Fibroblast of skin of abdomen (primary cell): Measurements from ENCODE around the gene RNF212. TPM values are rescaled to one million over a fixed set of nuclear protein-coding genes. Genes with fewer than 3 reads are reported as not detected.
"Not testable (repeated sequence)": the region's sequence is repeated elsewhere in the genome, so short reads cannot be mapped to it uniquely, and the experiment has no call there.

ENCODE experiments used
- DNase-seq: peaks from one replicate; pipeline ENCODE4 v3.0.0-alpha.2; 2013
- polyA plus RNA-seq, 2 experiments: library from polyadenylated mRNA; unstranded; fragments of 120-200 nt; gene quantifications; one replicate each; pipeline ENCODE4 v1.2.1, GENCODE V29; 2013; ENCODE audit not compliant: insufficient read length in 2 of 2

Gene RNF212
- polyA plus RNA-seq (2013, experiment 1 of 2; ENCODE audit: insufficient read length) = 2.7 TPM
- 2.5 TPM for polyA plus RNA-seq (2013, experiment 2 of 2; ENCODE audit: insufficient read length)

GRCh38 chr4:1113311-1114009 lies at the start of gene RNF212:
Gene RNF212 (minus strand): TSS chr4:1113564. CDS start chr4:1113464, 100 bp downstream.
- DNase-seq = peak; percentile 15

GRCh38 chr4:1160351-1160750 lies 47.0 kb upstream of the RNF212 start:
- no peak for DNase-seq

GRCh38 chr4:1156069-1156468 lies 42.7 kb upstream of the RNF212 start:
- no peak for DNase-seq

GRCh38 chr4:1155314-1155713 lies 42.0 kb upstream of the RNF212 start:
- no peak for DNase-seq

GRCh38 chr4:1154523-1155182 lies 41.3 kb upstream of the RNF212 start:
- no peak for DNase-seq

GRCh38 chr4:1154126-1154522 lies 40.8 kb upstream of the RNF212 start:
- no peak for DNase-seq

- no peak for DNase-seq
Observed at GRCh38 chr4:1153567-1154090, 40.3 kb upstream of the RNF212 start.

- DNase-seq = no peak
Observed at GRCh38 chr4:1152290-1152689, 38.9 kb upstream of the RNF212 start.

GRCh38 chr4:1151541-1151940 lies 38.2 kb upstream of the RNF212 start:
- DNase-seq = no peak

GRCh38 chr4:1150875-1151274 lies 37.5 kb upstream of the RNF212 start:
- DNase-seq = no peak

GRCh38 chr4:1139860-1140259 lies 26.5 kb upstream of the RNF212 start:
- no peak for DNase-seq

GRCh38 chr4:1137850-1138249 lies 24.5 kb upstream of the RNF212 start:
- no peak for DNase-seq

GRCh38 chr4:1137063-1137776 lies 23.9 kb upstream of the RNF212 start:
- DNase-seq = no peak

- no peak for DNase-seq
Observed at GRCh38 chr4:1136048-1136447, 22.7 kb upstream of the RNF212 start.

GRCh38 chr4:1133033-1133432 lies 19.7 kb upstream of the RNF212 start:
- DNase-seq = no peak

- peak; percentile 73 for DNase-seq
Observed at GRCh38 chr4:1130316-1131186, 17.2 kb upstream of the RNF212 start.

- DNase-seq = peak; percentile 21
Observed at GRCh38 chr4:1126506-1126905, 13.1 kb upstream of the RNF212 start.

GRCh38 chr4:1125466-1125865 lies 12.1 kb upstream of the RNF212 start:
- DNase-seq = not testable (repeated sequence)

- DNase-seq = no peak
Observed at GRCh38 chr4:1124818-1125217, 11.5 kb upstream of the RNF212 start.

- DNase-seq = no peak
Observed at GRCh38 chr4:1122505-1122904, 9.1 kb upstream of the RNF212 start.

GRCh38 chr4:1116838-1117237 lies 3.5 kb upstream of the RNF212 start:
- peak; percentile 10 for DNase-seq
